ENCODE results near the gene TECPR2.
"Not testable (repeated sequence)": the region's sequence is repeated elsewhere in the genome, so short reads cannot be mapped to it uniquely, and the experiment has no call there.

The TECPR2 gene

DNA sequence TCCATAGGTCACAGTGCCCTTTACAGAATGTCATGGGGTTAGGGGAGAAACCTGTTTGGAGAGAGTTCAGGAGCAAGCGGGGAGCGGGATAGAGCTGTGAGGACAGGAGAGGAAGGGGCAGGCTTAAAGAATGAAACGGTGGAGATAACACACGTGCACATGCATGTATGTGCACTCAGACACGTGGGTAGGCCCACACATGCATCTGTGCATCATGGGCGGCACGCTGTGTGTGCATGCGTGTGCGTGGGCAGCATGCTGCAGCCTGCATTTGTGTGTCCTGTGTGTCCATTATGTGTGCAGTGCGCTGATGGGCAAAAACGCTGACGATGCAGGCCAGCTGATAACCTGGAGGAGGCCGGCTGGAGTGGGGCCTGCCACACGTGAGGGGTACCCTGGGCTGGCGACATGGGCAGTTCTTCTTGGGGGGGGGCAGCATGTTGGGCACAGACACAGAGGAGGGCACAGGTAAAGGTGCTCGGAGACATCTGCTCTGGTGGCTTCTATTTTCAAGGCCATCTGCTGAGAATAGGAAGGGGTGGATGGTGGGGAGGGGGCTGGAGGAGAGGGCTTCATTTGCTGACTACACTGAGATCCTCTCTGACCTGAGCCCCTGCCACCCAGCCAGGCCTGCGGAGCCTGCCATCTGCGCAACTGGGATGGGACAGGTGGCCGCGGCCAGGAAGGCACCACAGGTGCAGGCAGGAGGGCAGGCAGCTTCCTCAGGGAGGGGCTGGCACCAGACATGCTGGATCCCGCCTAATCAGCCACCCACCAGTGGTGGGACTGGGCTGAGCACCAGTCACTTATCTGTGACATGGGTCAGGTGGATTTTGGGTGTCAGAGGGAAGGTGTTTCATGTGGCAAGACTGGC lies 151.4 kb downstream of the TECPR2 start:
- DNase-seq: no peak

DNA sequence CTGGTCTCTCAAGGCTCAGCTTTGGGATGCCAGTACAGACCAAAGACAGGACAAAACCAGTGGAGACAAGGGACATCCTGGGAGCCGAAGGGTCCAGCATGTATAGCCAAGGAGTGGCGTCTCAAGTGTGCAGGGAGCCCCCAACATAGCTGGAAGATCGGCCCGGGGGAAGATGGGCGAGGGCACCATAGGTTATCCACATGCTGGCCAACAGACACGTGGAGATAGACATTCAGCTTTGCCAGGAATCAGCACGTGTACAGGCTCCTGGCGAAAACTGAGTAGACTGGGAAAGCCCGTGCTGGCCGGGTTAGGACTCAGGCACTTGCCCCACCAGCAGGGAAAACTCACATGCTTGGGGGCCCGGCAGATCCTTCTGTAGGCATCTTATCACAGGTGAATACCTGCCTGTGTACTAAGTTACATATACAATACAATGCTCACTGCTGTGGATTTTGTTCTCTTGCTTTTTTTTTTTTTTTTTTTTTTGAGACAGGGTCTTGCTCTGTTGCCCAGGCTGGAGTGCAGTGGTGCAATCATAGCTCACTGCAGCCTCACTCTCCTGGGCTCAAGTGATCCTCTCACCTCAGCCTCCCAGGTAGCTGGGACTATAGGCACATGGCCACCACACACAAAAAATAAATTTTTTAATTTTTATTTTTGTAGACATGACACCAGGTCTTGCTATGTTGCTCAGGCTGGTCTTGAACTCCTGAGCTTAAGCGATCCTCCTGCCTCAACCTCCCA lies 152.4 kb downstream of the TECPR2 start:
- no peak for DNase-seq

DNA sequence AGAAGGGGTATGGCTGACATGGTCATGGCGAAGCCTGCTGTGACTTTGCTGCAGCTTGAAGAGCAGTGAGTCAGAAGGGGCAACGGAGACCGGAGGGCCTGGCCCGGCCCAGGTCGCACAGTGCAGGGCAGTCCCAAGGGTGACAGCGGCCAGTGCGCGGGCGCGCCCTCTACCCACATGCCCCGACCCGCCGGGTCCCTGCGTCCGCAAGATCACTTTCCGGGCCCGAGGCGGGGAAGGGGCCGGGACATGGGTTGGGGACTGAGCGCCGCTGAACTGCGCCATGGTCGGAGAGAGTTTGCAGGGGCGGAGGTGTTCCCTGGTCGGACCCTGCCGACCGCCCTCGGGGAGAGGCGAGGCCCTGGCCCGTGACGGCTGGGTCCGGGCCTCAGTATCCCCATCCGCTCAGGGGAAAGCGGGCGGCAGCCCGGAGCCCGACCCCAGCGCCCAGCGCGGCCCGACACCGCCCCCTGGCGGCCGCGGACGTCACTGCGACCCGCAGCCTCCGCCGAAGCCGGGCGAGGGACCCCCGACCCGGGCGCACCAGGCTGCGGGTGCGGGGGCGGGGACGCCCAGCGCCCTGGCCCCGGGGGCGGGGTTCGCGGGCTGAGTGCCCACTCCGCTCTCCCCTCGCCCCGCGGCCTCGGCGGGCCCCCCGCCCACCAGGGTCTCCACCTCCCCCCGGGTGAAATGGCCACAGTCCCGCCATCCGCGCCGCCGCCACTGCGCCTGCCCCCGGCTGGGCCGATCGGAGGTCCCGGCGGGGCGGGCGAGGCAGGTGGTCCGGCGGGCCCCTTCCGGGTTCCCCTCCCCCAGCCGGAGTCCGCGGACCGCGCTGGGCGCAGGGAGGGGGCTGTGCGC lies 154.0 kb downstream of the TECPR2 start:
- DNase-seq: peak; percentile 70

DNA sequence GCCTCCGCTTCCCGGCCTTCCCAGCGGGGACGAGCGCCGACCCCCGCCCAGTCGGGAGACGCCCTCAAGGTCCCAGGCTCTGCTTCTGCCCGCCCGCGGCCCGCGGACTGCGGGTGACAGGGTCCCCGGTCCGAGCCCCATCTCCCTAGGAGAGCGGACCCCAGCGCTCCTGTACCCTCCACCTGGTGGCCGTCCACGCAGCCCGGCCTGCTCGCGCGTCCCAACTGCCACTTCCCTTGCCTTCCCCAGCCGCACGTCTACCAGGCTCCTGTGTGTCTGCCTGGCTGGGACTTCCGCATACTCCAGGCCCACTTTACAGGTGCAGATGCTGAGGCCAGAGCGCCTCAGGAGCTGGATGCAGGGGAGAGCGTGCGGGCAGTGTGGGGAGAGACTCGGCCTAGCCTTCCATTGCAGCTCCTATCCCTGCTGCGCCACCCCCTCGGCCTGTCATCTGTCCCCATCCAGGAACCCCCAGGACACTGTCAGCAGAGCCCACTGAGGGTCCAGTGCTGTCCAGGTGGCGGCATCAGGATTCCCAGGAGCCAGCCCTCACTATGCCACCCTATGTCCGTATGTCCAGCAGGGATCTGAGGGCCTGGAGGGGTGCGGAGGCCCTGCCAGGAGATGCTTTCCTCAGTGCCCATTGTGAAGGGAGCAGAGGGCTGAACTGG lies 154.8 kb downstream of the TECPR2 start:
- no peak for DNase-seq

DNA sequence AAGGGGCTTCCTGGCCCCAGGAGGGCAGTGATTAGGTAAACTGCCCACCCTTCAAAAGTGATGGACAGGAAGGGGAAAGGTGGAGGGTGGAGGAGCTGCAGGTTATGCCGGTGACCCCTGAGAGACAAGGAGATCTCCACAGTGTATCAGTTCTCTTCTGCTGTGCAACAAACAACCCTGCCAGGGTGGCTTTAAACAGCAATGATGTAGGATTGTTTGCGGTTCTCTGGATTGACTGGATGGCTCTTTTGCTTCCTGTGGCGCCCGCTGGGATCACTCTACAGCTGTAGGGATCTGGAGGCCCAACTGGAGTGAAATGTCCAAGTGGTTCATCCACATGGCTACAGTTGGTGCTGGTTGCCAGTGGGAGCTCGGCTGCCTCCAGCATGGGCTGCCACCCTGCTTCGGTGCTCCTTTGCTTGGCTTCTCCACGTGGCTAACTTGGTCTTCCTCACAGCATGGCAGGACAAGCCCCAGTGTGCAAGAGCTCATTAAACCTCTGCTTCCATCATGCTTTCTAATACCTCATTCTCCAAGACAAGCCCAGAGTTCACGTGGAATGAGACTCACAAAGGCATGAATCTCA lies 155.4 kb downstream of the TECPR2 start:
- no peak for DNase-seq

DNA sequence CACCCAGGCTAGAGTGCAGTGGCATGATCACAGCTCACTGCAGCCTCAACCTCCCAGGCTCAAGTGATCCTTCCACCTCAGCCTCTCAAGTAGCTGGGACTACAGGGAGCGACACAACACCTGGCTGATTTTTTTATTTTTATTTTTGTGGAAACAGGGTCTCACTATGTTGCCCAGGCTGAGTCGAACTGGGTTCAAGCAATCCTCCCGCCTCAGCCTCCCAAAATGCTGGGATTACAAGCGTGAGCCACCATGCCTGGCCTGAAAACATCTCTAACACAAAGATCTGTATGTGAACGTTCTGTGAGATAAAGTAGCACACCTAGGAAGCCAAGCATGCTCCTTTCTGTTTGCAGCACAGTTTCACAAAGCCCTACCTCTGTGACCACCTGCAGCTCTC lies 157.0 kb downstream of the TECPR2 start:
- DNase-seq: not testable (repeated sequence)

DNA sequence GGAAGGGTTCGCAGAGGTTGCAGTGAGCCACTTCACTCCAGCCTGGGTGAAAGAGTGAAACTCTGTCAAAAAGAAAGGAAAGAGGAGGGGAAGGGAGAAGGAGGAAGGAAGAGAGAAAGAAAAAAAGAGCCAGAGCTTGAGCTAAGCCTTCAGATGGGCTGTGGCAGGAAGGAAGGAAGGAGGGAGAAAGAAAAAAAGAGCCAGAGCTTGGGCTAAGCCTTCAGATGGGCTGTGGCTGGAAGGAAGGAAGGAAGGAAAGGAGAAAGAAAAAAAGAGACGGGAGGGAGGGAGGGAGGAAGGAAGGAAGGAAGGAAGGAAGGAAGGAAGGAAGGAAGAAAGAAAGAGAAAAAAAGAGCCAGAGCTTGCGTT lies 160.4 kb downstream of the TECPR2 start:
- no peak for DNase-seq

DNA sequence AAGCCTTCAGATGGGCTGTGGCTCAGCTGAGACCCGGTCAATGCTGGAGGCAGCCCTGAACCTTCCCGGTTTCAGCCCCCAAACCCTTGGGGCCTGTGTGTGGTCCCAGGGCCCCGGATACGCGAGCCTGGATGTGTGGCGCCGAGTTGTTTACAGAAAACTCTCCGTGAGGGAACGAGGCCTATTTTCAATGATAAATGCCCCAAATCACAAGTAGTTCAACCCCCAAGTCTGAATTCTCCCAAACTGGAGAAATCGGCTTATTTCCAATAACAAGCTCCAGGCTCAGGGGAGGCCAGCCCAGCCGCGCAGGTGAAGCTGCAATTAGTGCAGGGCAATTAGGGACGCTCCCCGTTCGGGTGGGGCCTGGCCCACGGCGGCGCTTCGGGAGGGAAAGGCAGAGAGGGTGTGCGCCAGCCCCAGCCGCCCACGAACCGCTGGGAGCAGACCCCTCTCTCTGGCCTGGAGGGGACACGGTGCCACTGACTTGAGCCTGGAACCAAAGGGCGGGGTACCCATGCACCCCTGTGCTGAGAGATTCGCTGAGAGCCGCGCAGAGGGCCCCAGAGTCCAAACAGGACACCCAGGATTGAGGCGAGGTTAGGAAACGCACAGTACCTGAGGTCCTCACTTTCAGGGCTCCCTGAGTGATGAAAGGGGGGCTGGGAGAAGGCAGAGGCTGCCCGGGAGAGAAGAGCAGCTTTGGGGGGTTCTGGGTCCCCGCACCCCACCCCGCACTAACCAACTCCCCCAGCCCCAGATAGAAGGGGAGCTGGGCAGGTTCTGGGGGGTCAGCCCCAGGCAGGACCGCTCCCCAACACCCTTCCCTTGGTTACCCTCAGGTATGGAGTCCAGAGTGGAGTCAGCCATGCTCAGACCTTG lies 161.1 kb downstream of the TECPR2 start:
- DNase-seq: no peak

DNA sequence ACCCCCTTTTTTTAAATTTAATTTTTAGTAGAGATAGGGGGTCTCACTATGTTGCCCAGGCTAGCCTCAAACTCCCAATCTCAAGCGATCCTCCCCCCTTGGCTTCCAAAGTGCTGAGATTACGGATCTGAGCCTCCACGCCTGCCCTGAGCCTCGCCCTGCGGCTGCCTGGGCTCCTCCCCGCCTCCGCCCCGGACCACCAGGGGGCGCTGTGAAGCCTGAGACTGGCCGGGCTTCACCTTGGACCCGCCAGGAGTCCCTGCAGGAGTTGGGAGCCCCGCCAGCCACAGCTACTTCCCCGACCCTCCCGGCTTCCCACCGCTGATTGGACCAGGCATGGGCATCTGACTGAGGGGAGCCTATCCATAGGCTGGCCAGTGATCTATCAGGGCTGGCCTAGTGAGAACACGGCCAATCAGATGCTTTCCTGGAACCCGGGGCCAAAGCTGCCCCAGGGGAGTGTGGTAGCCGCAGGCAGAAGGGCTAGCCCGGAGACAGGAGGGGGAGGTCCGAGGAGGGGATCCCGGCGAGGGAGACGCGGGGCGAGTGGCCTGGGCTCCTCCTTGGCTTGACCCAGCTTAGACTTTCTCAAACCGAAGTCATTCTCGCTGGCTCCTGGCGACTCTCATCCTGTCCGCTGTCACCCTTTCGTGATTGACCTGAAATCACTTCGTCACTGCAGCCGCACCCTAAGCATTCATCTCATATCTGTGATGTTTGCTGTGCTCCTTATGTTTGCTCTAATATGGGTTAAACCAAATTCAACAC lies 161.9 kb downstream of the TECPR2 start:
- peak; percentile 99 for DNase-seq

DNA sequence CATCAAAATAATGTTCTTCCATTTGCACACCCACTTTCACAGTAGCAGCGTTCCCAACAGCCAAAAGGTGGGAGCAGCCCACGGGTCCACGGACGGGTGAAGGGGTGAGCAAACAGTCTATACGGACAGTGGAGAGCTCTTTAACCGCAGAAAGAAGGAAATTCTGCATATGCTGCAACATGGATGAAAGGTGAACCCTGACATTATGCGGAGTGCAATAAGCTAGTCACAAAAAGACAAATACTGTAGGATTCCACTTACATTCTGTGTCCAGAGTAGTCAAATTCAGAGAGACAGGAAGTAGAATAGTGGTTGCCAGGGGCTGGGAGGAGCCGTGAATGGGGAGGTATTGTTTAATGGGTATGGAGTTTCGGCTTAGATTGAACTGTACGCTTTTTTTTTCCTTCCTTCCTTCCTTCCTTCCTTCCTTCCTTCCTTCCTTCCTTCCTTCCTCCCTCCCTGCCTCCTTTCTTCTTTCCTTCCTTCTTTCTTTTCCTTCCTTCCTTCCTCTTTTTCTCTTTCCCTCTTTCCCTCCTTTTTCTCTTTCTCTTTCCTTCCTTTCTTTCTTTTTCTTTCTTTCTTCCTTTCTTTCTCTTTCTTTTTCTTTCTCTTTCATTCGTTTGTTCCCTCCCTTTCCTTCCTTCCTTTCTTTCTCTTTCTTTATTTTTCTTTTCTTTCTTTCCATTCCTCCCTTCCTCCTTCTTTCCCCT lies 162.6 kb downstream of the TECPR2 start:
- DNase-seq: peak; percentile 78

DNA sequence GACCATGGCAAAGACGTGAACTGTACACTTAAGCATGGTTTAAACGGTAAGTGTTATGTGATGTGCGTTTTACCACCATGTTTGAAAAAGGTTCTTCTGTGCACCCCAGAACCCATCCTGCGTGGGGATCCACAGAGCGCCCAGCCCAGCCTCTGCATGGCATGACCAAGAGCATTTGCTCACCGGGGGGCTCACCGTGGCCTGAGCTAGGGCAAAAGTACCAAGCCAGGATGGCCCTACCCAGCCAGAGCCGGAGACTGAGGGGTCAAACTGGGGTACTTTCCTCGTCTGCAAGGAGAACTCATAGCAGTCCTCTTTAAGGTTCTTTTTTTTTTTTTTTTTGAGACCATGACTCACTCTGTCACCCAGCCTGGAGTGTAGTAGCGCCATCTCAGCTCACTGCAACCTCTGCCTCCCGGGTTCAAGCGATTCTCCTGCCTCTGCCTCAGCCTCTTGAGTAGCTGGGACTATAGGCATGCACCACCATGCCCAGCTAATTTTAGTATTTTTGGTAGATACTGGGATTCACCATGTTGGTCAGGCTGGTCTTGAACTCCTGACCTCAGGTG lies 163.3 kb downstream of the TECPR2 start:
- no peak for DNase-seq

DNA sequence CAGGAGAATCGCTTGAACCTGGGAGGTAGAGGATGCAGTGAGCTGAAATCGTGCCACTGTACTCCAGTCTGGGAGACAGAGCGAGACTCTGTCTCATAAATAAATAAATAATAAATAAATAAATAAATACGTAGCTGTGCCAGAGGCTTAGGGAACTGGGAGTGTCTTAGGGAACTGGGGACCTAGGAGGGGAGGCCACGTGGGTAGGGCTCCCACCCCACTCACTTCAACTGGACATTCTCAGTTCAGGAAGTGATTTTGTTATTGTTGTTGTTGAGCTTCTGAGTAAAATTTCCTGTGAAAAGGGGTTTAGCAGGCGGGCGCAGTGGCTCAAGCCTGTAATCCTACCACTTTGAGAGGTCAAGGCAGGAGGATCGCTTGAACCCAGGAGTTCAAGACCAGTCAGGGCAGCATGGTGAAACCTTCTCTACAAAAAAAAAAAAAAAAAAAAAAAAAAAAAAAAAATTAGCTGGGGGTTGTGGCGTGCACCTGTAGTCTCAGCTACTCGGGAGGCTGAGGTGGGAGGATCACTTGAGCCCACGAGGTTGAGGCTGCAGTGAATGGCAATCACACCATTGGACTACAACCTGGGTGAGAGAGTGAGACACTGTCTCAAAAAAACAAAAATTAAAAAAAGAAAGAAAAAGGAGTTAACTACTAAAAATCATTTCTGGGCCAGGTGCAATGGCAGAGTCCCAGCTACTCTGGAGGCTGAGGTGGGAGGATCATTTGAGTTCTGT lies 165.9 kb downstream of the TECPR2 start:
- DNase-seq: no peak

DNA sequence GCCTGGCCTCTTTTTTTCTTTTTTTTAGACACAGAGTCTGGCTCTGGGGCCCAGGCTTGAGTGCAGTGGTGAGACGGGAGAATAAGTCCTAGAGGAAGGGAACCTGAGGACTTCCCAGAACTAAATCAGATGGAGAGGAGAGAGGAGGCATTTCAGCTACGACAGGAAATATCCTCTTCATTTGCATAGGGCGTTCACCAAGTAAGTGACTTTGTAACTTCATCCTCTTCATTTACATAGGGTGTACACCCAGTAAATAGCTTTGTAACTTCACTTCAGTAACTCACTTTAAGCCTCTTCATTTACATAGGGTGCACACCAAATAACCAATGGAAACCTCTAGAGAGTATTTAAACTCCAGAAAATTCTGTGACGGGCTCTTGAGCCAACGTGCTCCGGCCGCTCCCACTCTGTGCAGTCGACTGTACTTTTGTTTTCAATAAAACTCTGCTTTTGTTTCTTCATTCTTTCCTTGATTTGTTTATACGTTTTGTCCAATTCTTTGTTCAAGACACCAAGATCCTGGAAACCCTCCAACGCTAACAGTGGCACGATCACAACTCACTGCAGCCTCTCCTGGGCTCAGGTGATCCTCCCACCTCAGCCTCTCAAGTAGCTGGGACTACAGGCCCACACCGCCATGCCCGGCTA lies 168.2 kb downstream of the TECPR2 start:
- peak; percentile 57 for DNase-seq

DNA sequence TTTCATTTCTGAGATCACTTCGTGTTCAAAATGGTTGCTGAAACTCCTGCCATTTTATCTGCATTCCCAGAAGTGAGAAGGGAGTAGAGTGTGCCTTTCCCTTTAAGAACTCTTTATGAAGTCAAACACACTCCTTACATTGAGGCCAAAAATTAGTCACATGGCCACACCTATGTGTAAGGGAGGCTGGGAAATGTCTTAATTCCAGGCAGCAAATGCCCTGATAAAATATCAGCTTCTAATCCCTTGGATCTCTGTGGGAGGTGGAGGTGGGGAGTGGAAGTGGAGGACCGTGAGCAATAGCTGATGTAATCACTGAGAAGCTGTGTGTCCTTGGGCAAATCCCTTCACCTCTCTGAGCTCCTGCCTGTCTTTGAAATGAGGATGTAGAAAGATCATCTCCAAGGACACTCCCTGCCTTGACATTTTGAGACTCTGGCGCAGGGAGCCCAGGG lies 169.5 kb downstream of the TECPR2 start:
- no peak for DNase-seq

DNA sequence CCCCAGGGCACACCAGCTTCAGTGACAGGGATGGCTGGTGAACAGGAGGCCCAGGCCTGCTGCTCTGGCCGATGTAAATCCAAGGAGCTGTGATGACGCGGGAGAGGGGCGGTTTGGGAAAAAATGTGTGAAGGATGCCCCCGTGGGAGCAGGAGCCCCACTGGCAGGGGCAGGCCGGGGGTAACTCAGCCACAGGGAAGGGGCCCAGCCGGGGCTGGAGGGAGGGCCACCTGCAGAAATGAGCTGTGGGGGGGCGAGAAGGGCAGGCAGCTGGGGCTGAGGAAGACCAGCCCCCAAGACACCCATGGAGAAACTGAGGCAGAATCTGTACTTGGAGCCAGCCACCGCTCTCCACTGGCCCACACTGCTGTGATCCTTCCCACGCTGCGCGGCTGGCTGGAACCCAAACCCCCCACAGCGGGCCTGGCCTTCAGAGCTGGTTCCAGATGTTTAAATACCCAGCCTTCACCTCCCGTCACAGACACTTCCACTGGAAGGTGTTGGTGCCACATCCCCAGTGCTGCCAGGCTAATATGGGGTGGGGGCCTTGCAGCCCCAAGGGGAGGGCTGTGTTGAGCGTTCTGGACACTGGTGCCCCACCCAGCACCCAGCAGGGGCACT lies 175.3 kb downstream of the TECPR2 start:
- no peak for DNase-seq

DNA sequence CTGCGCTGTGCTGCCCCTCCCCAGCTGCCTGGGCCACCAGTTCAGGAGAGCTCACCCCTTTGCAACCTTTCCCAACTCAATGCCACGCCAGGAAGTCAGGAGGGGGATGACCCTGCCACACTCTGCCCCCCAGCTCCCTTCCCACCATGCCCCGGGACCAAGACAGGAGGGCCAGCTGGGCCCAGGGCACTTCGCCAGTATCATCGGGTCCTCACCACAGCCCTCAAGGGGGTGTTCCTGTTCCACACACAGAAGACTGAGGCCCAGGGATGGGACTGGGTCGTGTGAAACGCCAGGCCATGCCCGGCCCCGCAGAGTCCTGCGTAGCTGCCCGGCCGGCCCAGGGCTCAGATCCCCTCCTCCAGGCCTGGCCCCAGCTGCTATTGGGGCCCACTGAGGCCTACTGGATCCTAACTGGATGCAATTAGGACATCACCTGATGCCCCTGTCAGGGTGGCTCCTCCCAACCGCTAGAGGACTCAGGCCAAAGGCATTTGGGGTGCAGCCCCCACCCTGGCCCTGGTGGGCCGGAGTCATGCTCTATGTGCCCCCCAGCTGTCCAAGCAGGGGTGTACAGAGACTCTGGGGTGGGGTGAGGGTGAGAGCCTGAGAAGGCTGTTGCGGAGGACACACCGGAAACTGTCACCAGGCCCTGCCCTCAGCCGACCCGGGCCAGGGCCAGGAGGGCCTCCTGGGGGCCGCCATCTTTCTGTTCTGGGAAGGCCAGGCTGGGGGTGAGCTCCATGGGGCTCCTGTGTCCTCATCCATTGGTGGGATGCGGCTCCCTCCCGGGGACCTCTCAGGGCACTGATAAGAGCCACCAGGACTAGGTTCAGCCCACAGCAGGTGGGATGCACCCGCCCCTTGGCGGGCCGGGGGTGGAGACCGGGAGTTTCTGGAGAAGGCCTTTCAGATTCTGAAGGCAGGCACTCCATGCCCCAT lies 176.1 kb downstream of the TECPR2 start:
- DNase-seq: peak; percentile 62
